K562 (cell line): Measurements from ENCODE around the gene AP3B1.
"Not testable (repeated sequence)": the region's sequence is repeated elsewhere in the genome, so short reads cannot be mapped to it uniquely, and the experiment has no call there.

Source experiments
- ARHGAP35 ChIP-seq: fragments of 450-650 bp; IDR thresholded peaks from 2 replicates; pipeline ENCODE4 v1.6.1; 2018; ENCODE audit not compliant: partially characterized antibody
- CEBPB ChIP-seq: fragments of 450-650 bp; IDR thresholded peaks from 2 replicates; pipeline ENCODE4 v1.6.1; 2016; ENCODE audit warnings: missing genetic modification characterization, missing compliant biosample characterization
- CTCF ChIP-seq, 3 experiments: IDR thresholded peaks in 2 of 3; conservative IDR thresholded peaks in 1 of 3; 2 replicates each; pipeline ENCODE4 v1.5.1; 2011 to 2012; ENCODE audit warnings: low read length in 3 of 3, mild to moderate bottlenecking in 3 of 3, control low read depth in 2 of 3, improper control_type of control experiment in 1 of 3, inconsistent platforms in 1 of 3, low read depth in 1 of 3, mixed read lengths in 1 of 3, moderate library complexity in 1 of 3; ENCODE audit not compliant: insufficient read depth in 2 of 3
- JUND ChIP-seq, 2 experiments: IDR thresholded peaks; 2 replicates in 1 of 2; 3 replicates in 1 of 2; pipeline ENCODE4 v1.6.1; 2011; ENCODE audit warnings: borderline replicate concordance in 2 of 2, low read depth in 2 of 2, low read length in 2 of 2, improper control_type of control experiment in 1 of 2, missing biosample characterization in 1 of 2, missing genetic modification characterization in 1 of 2, missing genetic modification reagents in 1 of 2
- MYC ChIP-seq, 2 experiments: fragments of 250-450 bp in 1 of 2; sonication (Bioruptor Pico) in 1 of 2; IDR thresholded peaks; 2 replicates each; pipeline versions ENCODE4 v1.5.1 to v1.6.1; 2012 to 2021; ENCODE audit warnings: low read depth in 2 of 2, borderline replicate concordance in 1 of 2, improper control_type of control experiment in 1 of 2, low read length in 1 of 2, mild to moderate bottlenecking in 1 of 2, moderate library complexity in 1 of 2
- POLR2A ChIP-seq: fragments of 450-650 bp; conservative IDR thresholded peaks from 2 replicates; pipeline ENCODE4 v1.6.1; 2016
- SIN3A ChIP-seq, 2 experiments: fragments of 150-350 bp in 1 of 2; IDR thresholded peaks; 2 replicates each; pipeline ENCODE4 v1.6.1; 2011 to 2016; ENCODE audit warnings: borderline replicate concordance in 2 of 2, low read depth in 2 of 2, low read length in 2 of 2, mild to moderate bottlenecking in 2 of 2, moderate library complexity in 2 of 2; ENCODE audit not compliant: control insufficient read depth in 1 of 2
- SNRNP70 ChIP-seq: fragments of 200-400 bp; formaldehyde crosslinking; optimal IDR thresholded peaks from 2 replicates; pipeline ENCODE3; 2017; ENCODE audit warnings: low read depth, low read length
- TEAD1 ChIP-seq, 2 experiments: fragments of 450-650 bp in 1 of 2; sonication (generic) in 1 of 2; formaldehyde crosslinking; IDR thresholded peaks; 2 replicates each; pipeline versions ENCODE4 v1.4.0 to v1.8.0; 2020 to 2022; ENCODE audit warnings: mild to moderate bottlenecking in 2 of 2, missing genetic modification reagents in 1 of 2
- TFE3 ChIP-seq: fragments of 450-650 bp; formaldehyde crosslinking; IDR thresholded peaks from 2 replicates; pipeline ENCODE4 v1.4.0; 2020; ENCODE audit warnings: mild to moderate bottlenecking, mixed read lengths
- USF1 ChIP-seq: sonication (generic); formaldehyde crosslinking; IDR thresholded peaks from 2 replicates; pipeline ENCODE4 v1.9.0; 2022; ENCODE audit warnings: mild to moderate bottlenecking, missing genetic modification reagents
- YY1 ChIP-seq, 3 experiments: IDR thresholded peaks; 2 replicates each; pipeline ENCODE4 v1.6.1; 2011; ENCODE audit warnings: low read length in 2 of 3, mild to moderate bottlenecking in 2 of 3, moderate library complexity in 2 of 3, borderline replicate concordance in 1 of 3, control low read depth in 1 of 3, low read depth in 1 of 3; ENCODE audit not compliant: insufficient read depth in 3 of 3, insufficient replicate concordance in 2 of 3, control insufficient read depth in 1 of 3, insufficient read length in 1 of 3; ENCODE audit errors: extremely low read depth in 1 of 3
- ZEB2 ChIP-seq: fragments of 450-650 bp; IDR thresholded peaks from 2 replicates; pipeline ENCODE4 v1.6.1; 2016
- ZNF384 ChIP-seq: IDR thresholded peaks from 2 replicates; pipeline ENCODE4 v1.6.1; 2012; ENCODE audit warnings: low read depth, low read length, improper control_type of control experiment

GRCh38 chr5:78170335-78170734 is 124.2 kb downstream of the AP3B1 start:
- TF ChIP-seq CEBPB (tag); SIN3A (IDR thresholded peaks at IDR 0.05; ENCODE audit: borderline replicate concordance in 2 of 2, control insufficient read depth in 1 of 2, low read depth in 2 of 2, low read length in 2 of 2); ARHGAP35; ZNF384; ZEB2; MYC (IDR thresholded peaks at IDR 0.05; ENCODE audit: low read depth, low read length); MYC (CRISPR knock-in tag; IDR thresholded peaks at IDR 0.05; ENCODE audit: borderline replicate concordance, low read depth); POLR2A; TFE3 (CRISPR knock-in tag); YY1 (IDR thresholded peaks at IDR 0.05; ENCODE audit: borderline replicate concordance in 1 of 3, control insufficient read depth in 1 of 3, extremely low read depth in 1 of 3, insufficient read depth in 3 of 3, insufficient read length in 1 of 3, insufficient replicate concordance in 2 of 3, low read depth in 1 of 3, low read length in 2 of 3); JUND (IDR thresholded peaks at IDR 0.05; ENCODE audit: borderline replicate concordance, low read depth, low read length); JUND (tag; IDR thresholded peaks at IDR 0.05; ENCODE audit: borderline replicate concordance, low read depth, low read length); TEAD1 (CRISPR knock-in tag; IDR thresholded peaks at IDR 0.05); SNRNP70; USF1 (CRISPR knock-in tag); CTCF (IDR thresholded peaks at IDR 0.05 in 2 of 3, conservative IDR thresholded peaks at IDR 0.05 in 1 of 3; ENCODE audit: insufficient read depth in 2 of 3, low read depth in 1 of 3, low read length in 3 of 3): not testable (repeated sequence)
